Endodermal cell (in vitro differentiated cells): ENCODE measurements around the gene C5orf24. TPM values are rescaled to one million over a fixed set of nuclear protein-coding genes. Genes with fewer than 3 reads are reported as not detected.

ENCODE experiments used
- DNase-seq: peaks from one replicate; pipeline ENCODE4 v3.0.0-alpha.2; 2017
- H3K27ac ChIP-seq: 2 replicates; pipeline ENCODE4 v1.5.1; 2013; ENCODE audit warnings: mild to moderate bottlenecking, low read depth, low read length, moderate library complexity
- H3K27me3 ChIP-seq: 2 replicates; pipeline ENCODE4 v1.6.1; 2013; ENCODE audit warnings: mild to moderate bottlenecking, low read length, moderate library complexity; ENCODE audit not compliant: insufficient read depth, control insufficient read depth, poor library complexity, severe bottlenecking
- H3K36me3 ChIP-seq: 2 replicates; pipeline ENCODE4 v1.7.0; 2013; ENCODE audit warnings: mild to moderate bottlenecking, low read length, moderate library complexity; ENCODE audit not compliant: control insufficient read depth, insufficient read depth
- H3K4me1 ChIP-seq: one replicate; pipeline ENCODE4 v1.7.0; 2013; ENCODE audit warnings: low read length; ENCODE audit not compliant: control insufficient read depth, insufficient read depth
- H3K4me3 ChIP-seq: 2 replicates; pipeline ENCODE4 v1.5.1; 2013; ENCODE audit warnings: mild to moderate bottlenecking, low read length, moderate library complexity
- H3K9ac ChIP-seq: 2 replicates; pipeline ENCODE4 v1.6.1; 2013; ENCODE audit warnings: mild to moderate bottlenecking, low read length, moderate library complexity; ENCODE audit not compliant: poor library complexity, severe bottlenecking; ENCODE audit errors: extremely low read depth
- H3K9me3 ChIP-seq: 2 replicates; pipeline ENCODE4 v1.6.1; 2013; ENCODE audit warnings: mild to moderate bottlenecking, low read length, moderate library complexity; ENCODE audit not compliant: control insufficient read depth
- H3K27ac Mint-ChIP-seq: 2 replicates; pipeline ENCODE4 v1.8.0; 2020; ENCODE audit warnings: mixed read lengths
- H3K27me3 Mint-ChIP-seq: 2 replicates; pipeline ENCODE4 v1.8.0; 2021; ENCODE audit warnings: mild to moderate bottlenecking, mixed read lengths; ENCODE audit not compliant: insufficient read depth
- H3K36me3 Mint-ChIP-seq: 2 replicates; pipeline ENCODE4 v1.8.0; 2020; ENCODE audit warnings: low read depth, mixed read lengths
- H3K4me1 Mint-ChIP-seq: 2 replicates; pipeline ENCODE4 v1.8.0; 2020; ENCODE audit warnings: mixed read lengths
- H3K4me3 Mint-ChIP-seq: 2 replicates; pipeline ENCODE4 v1.8.0; 2020; ENCODE audit warnings: mild to moderate bottlenecking, moderate library complexity, mixed read lengths
- H3K9me3 Mint-ChIP-seq: 2 replicates; pipeline ENCODE4 v1.8.0; 2020; ENCODE audit warnings: mild to moderate bottlenecking, mixed read lengths
- CTCF ChIP-seq: fragments of 200-600 bp; sonication (generic); conservative IDR thresholded peaks from 2 replicates; pipeline ENCODE4 v1.5.0; 2021; ENCODE audit warnings: antibody characterized with exemption, mild to moderate bottlenecking
- WGBS, 2 experiments: methylation state at CpG; one replicate each; pipeline versions ENCODE4 v1.1.5 to v1.1.7; 2013; ENCODE audit warnings: missing lambda C conversion rate in 2 of 2, mixed read lengths in 1 of 2; ENCODE audit not compliant: insufficient coverage in 1 of 2, insufficient read length in 1 of 2; 5-methylcytosine and 5-hydroxymethylcytosine counted together
- total RNA-seq, 2 donors: library from RNA; stranded (reverse); fragmentation: NEBNext Ultra II Directional in 1 of 2; extraction: Animal tissue kit (Norgen Biotek cat#: 25700) in 1 of 2; gene quantifications; 2 replicates in 1 of 2; 3 replicates in 1 of 2; pipeline ENCODE4 v1.2.1, GENCODE V29; 2021

C5orf24 gene
- total RNA-seq, 2 donors from 2014 or later, result 33.8 to 41.0 TPM

- no peaks in the 10 kb centered on the region for H3K27me3 Mint-ChIP-seq
- WGBS, 2 experiments, result 90 to 93% methylated on average over 3 to 5 of the region's 6 CpGs
- Histone ChIP-seq H3K27ac (no peak overlapping the region), H3K4me3 (peak overlapping the region; percentile 84), H3K4me1 (peaks cover 5% of the 10 kb centered on the region), H3K27me3 (no peaks in the 10 kb centered on the region), H3K9ac (peak overlapping the region; percentile 75), H3K36me3 (no peaks in the 10 kb centered on the region), H3K9me3 (no peaks in the 10 kb centered on the region)
- peak overlapping the region; percentile 93 for H3K27ac Mint-ChIP-seq
- peaks cover 12% of the 10 kb centered on the region for H3K4me1 Mint-ChIP-seq
- H3K9me3 Mint-ChIP-seq, result no peaks in the 10 kb centered on the region
- peak overlapping the region; percentile 82 for H3K4me3 Mint-ChIP-seq
- DNase-seq, result peak; percentile 53
- H3K36me3 Mint-ChIP-seq, result peaks cover 3% of the 10 kb centered on the region
- TF ChIP-seq CTCF, result no peak
Measured at GRCh38 chr5:134873494-134873893, 27.7 kb downstream of the C5orf24 start.

GRCh38 chr5:134873987-134874830 lies 28.4 kb downstream of the C5orf24 start, which contains the start of gene TXNDC15:
Gene TXNDC15, plus strand, starts transcription at chr5:134874371. Its CDS starts 57 bp downstream, at chr5:134874428.
- H3K4me1 ChIP-seq, result peaks cover 5% of the 10 kb centered on the region
- H3K9me3 ChIP-seq, result no peaks in the 10 kb centered on the region
- H3K36me3 ChIP-seq, result no peaks in the 10 kb centered on the region
- H3K4me3 ChIP-seq, result peak within 1 kb of the TSS; percentile 84
- peaks cover 3% of the 10 kb centered on the region for H3K36me3 Mint-ChIP-seq
- peaks cover 12% of the 10 kb centered on the region for H3K4me1 Mint-ChIP-seq
- H3K27me3 Mint-ChIP-seq, result no peaks in the 10 kb centered on the region
- H3K27ac ChIP-seq, result peak within 1 kb of the TSS; percentile 80
- DNase-seq, result peak; percentile 95
- no peaks in the 10 kb centered on the region for H3K9me3 Mint-ChIP-seq
- WGBS, 2 experiments, result 4 to 19% methylated on average over 18 to 79 of the region's 79 CpGs
- H3K27ac Mint-ChIP-seq, result peak within 1 kb of the TSS; percentile 93
- no peaks in the 10 kb centered on the region for H3K27me3 ChIP-seq
- TF ChIP-seq CTCF, result no peak
- peak within 1 kb of the TSS; percentile 75 for H3K9ac ChIP-seq
- H3K4me3 Mint-ChIP-seq, result peak within 1 kb of the TSS; percentile 82

GRCh38 chr5:134874831-134875655 lies 29.3 kb downstream of the C5orf24 start:
- Mint-ChIP-seq H3K4me1 (peaks cover 12% of the 10 kb centered on the region), H3K9me3 (no peaks in the 10 kb centered on the region), H3K4me3 (peak overlapping the region; percentile 82), H3K36me3 (peaks cover 3% of the 10 kb centered on the region), H3K27me3 (no peaks in the 10 kb centered on the region), H3K27ac (peak overlapping the region; percentile 80)
- peak overlapping the region; percentile 75 for H3K9ac ChIP-seq
- no peaks in the 10 kb centered on the region for H3K36me3 ChIP-seq
- DNase-seq, result peak; percentile 66
- H3K4me3 ChIP-seq, result peak overlapping the region; percentile 84
- TF ChIP-seq CTCF, result no peak
- H3K27ac ChIP-seq, result no peak overlapping the region
- WGBS, 2 experiments, result 19 to 30% methylated on average over 17 to 20 of the region's 20 CpGs
- no peaks in the 10 kb centered on the region for H3K27me3 ChIP-seq
- H3K9me3 ChIP-seq, result no peaks in the 10 kb centered on the region
- peaks cover 5% of the 10 kb centered on the region for H3K4me1 ChIP-seq
